Activated naive CD8-positive, alpha-beta T cell treated with anti-CD3 and anti-CD28 coated beads, Interleukin-2, amount 10 ng/mL, durations not matched to agents 7 days and 5 days (primary cell): Measurements from ENCODE around the gene ARL3. TPM values are rescaled to one million over a fixed set of nuclear protein-coding genes. Genes with fewer than 3 reads are reported as not detected.
A peak's percentile ranks its signal among the peaks of the same experiment; 100 is the strongest.

ENCODE experiments used
- ATAC-seq: fragments of 150-1000 bp; cut with Tn5 transposase; one replicate; pipeline ENCODE4 v1.10.0; 2021; ENCODE audit warnings: low read depth, moderate library complexity
- POLR2A ChIA-PET: fragments of 350-600 bp; sonication (Branson Sonifier 250); formaldehyde crosslinking; loops from one replicate; lab custom pipeline; 2021; ENCODE audit warnings: antibody characterized with exemption; lab: Charles Lee
- DNase-seq: peaks from one replicate; pipeline ENCODE4 v3.0.0; 2021
- H3K27ac Mint-ChIP-seq: one replicate; pipeline ENCODE4 v1.8.0; 2022; ENCODE audit warnings: mild to moderate bottlenecking, mixed read lengths
- H3K27me3 Mint-ChIP-seq: one replicate; pipeline ENCODE4 v1.8.0; 2022; ENCODE audit warnings: mild to moderate bottlenecking, moderate library complexity, mixed read lengths
- H3K36me3 Mint-ChIP-seq: one replicate; pipeline ENCODE4 v1.8.0; 2021; ENCODE audit warnings: mild to moderate bottlenecking, mixed read lengths
- H3K4me1 Mint-ChIP-seq: one replicate; pipeline ENCODE4 v1.8.0; 2021; ENCODE audit warnings: mixed read lengths
- H3K4me3 Mint-ChIP-seq: one replicate; pipeline ENCODE4 v1.8.0; 2022; ENCODE audit warnings: mild to moderate bottlenecking, moderate library complexity, mixed read lengths
- H3K9me3 Mint-ChIP-seq: one replicate; pipeline ENCODE4 v1.8.0; 2021; ENCODE audit warnings: mixed read lengths
- total RNA-seq, 2 experiments: library from RNA; stranded (reverse); gene quantifications; one replicate each; pipeline ENCODE4 v1.2.3, GENCODE V29; 2021

ARL3 gene
- total RNA-seq, 2 experiments from 2014 or later: 4.6 TPM

DNA sequence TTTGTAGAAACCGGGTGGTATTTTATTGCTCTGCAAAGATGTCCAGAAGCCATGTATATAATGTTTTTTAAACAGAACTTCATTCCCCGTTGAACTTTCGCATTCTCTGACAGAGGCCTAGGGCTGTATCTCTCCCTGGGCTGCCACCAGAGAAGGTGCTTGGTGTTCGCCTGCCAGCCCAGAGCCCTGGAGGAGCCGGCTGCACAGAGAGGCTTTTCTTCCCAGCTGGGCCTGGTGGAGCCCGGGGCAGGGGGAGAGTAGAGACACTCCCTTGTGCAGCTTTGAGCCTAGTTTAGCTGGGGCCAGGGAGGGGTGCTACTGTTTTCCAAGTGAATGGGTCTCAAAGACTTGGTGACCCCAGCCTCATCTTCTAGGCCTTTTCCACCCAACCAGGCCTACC lies 83.5 kb downstream of the ARL3 start:
- Mint-ChIP-seq H3K4me1 (peaks cover 44% of the 10 kb centered on the region), H3K4me3 (no peak overlapping the region), H3K9me3 (no peaks in the 10 kb centered on the region), H3K36me3 (no peaks in the 10 kb centered on the region), H3K27me3 (no peaks in the 10 kb centered on the region), H3K27ac (no peak overlapping the region)
- ATAC-seq (no peak), DNase-seq (no peak)
- POLR2A ChIA-PET: no interaction called here

DNA sequence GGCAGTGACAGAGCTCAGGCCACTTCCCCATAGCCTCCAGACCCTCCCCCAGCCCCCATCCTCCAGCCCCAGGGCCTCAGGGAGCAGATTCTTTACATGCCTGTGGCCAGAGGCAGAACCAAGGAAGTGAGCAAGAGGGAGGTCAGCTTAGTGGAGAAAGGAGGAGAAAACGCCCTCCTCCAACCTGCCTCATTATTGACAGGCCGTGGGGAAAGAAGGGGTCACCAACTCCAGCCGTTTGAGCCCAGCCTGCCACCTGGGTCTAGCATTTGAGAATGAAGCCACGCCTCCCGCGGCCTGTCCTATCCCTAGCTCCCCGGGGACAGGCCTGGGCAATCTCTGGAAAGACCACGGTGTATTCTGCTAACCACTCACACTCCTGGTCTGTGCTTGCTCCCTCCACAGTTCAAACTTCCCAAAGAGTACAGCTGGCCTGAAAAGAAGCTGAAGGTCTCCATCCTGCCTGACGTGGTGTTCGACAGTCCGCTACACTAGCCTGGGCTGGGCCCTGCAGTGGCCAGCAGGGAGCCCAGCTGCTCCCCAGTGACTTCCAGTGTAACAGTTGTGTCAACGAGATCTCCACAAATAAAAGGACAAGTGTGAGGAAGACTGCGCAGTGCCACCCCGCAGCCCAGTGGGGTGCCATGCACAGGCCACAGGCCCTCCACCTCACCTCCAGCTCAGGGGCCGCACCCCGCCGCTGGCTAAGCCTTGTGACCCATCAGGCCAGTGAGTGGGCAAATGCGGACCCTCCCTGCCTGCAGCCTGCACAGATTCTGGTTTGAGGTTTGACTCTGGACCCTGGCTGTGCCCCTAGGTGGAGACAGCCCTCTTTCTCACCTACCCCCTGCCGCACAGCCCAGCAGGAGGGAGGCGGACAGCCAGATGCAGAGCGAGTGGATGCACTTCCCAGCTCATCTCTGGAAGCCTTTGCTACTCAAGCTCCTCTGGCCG lies 84.3 kb downstream of the ARL3 start:
- peaks cover 37% of the 10 kb centered on the region for H3K4me1 Mint-ChIP-seq
- H3K27me3 Mint-ChIP-seq: no peaks in the 10 kb centered on the region
- no peaks in the 10 kb centered on the region for H3K36me3 Mint-ChIP-seq
- no peaks in the 10 kb centered on the region for H3K9me3 Mint-ChIP-seq
- DNase-seq (no peak), ATAC-seq (no peak)
- H3K27ac Mint-ChIP-seq: no peak overlapping the region
- POLR2A ChIA-PET: no interaction called here
- no peak overlapping the region for H3K4me3 Mint-ChIP-seq

DNA sequence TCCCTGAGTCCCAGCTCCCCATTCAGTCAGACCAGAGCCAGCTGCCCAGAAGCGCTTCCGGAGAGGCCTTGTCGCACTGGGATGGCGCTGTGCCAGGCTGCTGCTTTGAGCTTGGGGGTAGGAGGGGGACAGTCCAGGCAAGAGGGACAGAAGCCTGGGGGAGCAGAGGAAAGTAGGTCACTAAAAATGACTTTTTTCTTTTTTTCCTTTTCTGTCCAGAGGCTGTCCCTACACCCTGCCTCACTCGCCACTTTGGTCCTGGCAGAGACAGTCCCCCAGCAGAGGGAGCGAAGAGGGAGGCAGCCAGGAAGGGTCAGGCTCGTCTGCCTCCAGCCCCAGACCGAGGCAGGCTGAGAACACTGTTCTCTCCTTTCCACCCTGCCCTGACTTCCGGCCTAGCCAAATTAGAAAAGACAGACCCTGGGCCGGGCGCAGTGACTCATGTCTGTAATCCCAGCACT lies 85.7 kb downstream of the ARL3 start:
- no peak for ATAC-seq
- peaks cover 25% of the 10 kb centered on the region for H3K4me1 Mint-ChIP-seq
- H3K27ac Mint-ChIP-seq: peak overlapping the region; percentile 45
- H3K36me3 Mint-ChIP-seq: no peaks in the 10 kb centered on the region
- POLR2A ChIA-PET: interaction anchor here (1.1 kb wide), 1 partner anchor 126 kb away, joined by 3 read pairs; no protein-coding TSS in a partner anchor
- no peaks in the 10 kb centered on the region for H3K27me3 Mint-ChIP-seq
- no peak overlapping the region for H3K4me3 Mint-ChIP-seq
- no peak for DNase-seq
- no peaks in the 10 kb centered on the region for H3K9me3 Mint-ChIP-seq

DNA sequence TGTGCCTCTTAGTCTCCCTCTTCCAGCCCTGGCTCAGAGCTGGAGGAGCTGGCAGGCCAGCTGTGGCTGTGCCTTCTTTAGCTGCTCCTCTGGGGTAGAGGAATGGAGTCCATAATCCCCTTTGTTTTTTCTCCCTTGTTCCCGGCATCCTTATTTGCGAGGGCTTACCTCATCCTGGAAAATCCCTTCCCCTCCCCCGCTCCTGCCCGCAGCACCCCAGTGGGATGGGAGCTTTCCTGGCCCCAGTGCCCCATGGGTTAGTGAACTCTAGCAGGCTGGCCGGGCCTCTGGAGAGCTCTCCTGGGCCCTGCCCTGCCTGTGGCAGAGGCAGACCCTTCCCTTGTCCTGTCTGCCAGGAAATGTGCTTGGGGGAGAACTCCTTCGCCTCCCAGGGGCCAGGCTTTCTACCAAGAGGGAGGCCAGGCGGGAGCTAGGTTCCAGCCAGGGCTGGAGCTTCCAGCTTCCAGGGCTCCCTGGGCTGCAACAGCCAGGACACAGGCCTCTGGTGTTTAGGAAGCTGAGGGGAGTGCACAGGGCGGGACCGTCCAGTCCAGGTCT lies 86.4 kb downstream of the ARL3 start:
- DNase-seq (no peak), ATAC-seq (no peak)
- Mint-ChIP-seq H3K4me1 (peaks cover 23% of the 10 kb centered on the region), H3K27me3 (no peaks in the 10 kb centered on the region), H3K9me3 (no peaks in the 10 kb centered on the region), H3K4me3 (no peak overlapping the region), H3K36me3 (no peaks in the 10 kb centered on the region), H3K27ac (no peak overlapping the region)
- POLR2A ChIA-PET: interaction anchor here (1.1 kb wide), 1 partner anchor 127 kb away, joined by 3 read pairs; no protein-coding TSS in a partner anchor

DNA sequence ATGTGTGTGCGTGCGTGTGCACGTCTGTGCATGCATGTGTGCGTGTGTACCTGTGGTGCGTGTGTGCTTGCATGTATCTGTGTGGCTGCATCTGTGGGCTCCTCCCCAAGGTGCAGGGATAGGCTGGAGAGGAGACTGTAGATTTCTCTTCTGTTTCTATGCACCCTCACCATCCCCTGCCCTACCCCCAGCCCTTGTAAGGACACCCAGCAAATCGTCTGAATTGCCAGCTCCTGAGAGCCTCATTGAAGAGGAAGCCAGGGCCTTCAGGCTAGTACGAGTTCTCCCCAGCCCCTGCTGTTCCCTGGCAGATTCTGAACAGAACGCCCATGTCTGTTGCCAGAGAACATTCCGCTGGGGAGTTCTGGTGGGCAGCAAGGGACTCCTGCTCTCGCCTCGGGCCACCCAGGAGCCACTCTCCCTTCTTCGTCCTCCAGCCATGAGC lies 86.9 kb downstream of the ARL3 start:
- peaks cover 18% of the 10 kb centered on the region for H3K4me1 Mint-ChIP-seq
- no peaks in the 10 kb centered on the region for H3K27me3 Mint-ChIP-seq
- no peak overlapping the region for H3K27ac Mint-ChIP-seq
- POLR2A ChIA-PET: no interaction called here
- DNase-seq (no peak), ATAC-seq (no peak)
- H3K9me3 Mint-ChIP-seq: no peaks in the 10 kb centered on the region
- H3K36me3 Mint-ChIP-seq: no peaks in the 10 kb centered on the region
- no peak overlapping the region for H3K4me3 Mint-ChIP-seq

DNA sequence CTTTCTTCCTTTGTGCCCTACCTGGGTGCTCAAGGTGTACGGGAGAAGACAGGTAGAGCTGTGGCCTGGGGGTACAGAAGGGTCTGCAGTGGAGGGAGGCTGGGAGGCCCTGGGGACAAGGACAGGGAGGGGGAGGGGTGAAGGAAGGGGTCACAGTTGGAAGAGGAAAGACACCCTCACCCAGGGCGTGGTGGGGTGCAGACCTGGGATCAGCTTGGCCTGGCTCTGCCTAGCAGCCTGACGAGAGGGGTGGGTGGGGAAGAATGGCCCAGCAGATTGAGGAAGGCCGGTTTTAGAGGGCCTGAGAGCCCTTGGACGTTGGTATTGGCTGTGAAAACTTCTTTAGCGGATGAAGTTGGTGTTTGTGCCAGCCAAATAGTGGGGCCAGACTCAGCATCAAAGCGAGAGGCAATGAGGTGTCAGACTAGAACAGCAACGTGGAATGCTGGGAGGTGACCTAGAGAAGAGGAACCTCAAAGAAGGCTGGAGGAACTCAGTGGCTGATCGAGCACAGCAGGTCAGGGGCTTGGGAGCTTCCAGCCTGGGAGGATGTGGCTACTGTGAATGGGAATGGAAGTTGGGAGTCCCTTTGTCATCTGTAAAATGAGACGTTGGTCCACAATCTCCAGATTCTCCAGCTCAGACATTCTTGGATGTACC lies 88.0 kb downstream of the ARL3 start:
- Mint-ChIP-seq H3K36me3 (no peaks in the 10 kb centered on the region), H3K4me3 (no peak overlapping the region), H3K4me1 (peaks cover 11% of the 10 kb centered on the region), H3K27ac (no peak overlapping the region), H3K27me3 (no peaks in the 10 kb centered on the region), H3K9me3 (no peaks in the 10 kb centered on the region)
- POLR2A ChIA-PET: no interaction called here
- ATAC-seq: no peak
- DNase-seq: no peak

DNA sequence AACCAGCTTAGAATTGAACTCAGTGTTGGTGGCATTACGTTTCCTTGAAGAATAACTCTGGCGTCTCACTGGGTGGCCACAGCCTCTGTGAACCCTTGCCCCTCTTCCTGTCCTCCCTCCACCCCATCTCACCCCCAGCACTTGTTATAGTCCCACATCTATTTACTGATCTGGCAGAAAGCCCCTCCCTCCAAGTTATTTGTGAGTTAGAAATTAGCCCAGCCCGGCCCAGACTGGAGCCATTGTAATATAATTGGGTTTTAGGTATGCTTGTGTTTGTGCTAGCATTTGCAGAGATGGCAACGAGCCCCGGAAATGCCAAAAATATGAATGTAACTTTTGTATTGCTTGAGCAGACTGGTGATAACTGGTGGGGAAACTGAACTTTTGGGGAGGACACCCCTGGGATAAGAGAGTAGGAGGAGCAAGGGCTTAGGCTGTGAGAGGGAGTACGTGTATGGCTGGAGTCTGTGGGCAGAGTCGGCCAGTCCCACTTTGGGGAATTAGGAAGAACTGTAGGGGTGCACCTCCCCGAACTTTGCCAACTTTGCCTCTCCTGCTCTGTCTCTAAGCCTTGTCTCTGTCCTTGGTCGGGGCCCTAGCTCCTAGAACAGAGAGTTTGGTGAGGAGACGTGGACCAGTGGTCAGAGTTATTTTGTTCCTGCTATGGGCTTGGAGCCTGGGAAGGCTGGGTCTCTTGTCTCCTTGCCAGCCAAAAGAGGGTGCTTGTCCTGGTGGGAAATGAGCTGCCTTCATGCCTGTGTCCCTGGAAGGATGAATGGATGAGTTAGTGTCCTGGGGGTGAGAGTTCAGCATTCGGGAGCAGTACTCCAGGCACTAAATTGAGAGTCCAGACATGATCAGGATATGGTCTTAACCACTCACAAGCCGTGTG lies 89.2 kb downstream of the ARL3 start:
- no peaks in the 10 kb centered on the region for H3K27me3 Mint-ChIP-seq
- H3K36me3 Mint-ChIP-seq: no peaks in the 10 kb centered on the region
- H3K4me1 Mint-ChIP-seq: peaks cover 10% of the 10 kb centered on the region
- DNase-seq: no peak
- POLR2A ChIA-PET: no interaction called here
- H3K4me3 Mint-ChIP-seq: no peak overlapping the region
- H3K9me3 Mint-ChIP-seq: no peaks in the 10 kb centered on the region
- H3K27ac Mint-ChIP-seq: no peak overlapping the region
- no peak for ATAC-seq

DNA sequence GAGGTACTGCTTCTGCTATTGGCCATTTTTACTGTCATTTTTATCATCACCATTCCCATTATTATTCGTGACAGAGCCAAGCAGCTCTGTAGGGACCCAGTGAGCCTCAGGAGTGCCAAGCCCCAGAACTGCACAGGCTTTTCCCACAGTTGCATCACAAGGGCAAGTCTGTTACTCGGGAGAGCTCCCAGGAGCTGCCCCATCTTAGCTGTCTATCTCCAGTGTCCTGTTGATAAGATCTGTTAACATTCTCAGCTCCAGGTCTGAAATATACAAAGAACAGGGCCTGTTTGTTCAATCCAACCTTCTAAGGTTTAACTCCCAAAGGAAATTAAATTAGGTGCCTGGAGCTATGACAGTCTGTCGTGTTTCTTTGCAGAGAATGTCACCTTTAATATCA lies 90.1 kb downstream of the ARL3 start:
- POLR2A ChIA-PET: no interaction called here
- H3K4me3 Mint-ChIP-seq: no peak overlapping the region
- no peaks in the 10 kb centered on the region for H3K27me3 Mint-ChIP-seq
- no peak overlapping the region for H3K27ac Mint-ChIP-seq
- no peak for DNase-seq
- ATAC-seq: no peak
- H3K9me3 Mint-ChIP-seq: no peaks in the 10 kb centered on the region
- H3K4me1 Mint-ChIP-seq: peaks cover 10% of the 10 kb centered on the region
- H3K36me3 Mint-ChIP-seq: no peaks in the 10 kb centered on the region

Other genes with a start within 250 kb of the ARL3 start
- gene ACTR1A, start 211.7 kb downstream of the ARL3 start, total RNA-seq: 10 to 100 TPM; 64.8 to 67.6 TPM
- 10 to 100 TPM; 13.1 to 13.4 TPM for gene SUFU, start 210.4 kb downstream of the ARL3 start, total RNA-seq
- 10 to 100 TPM; 54.7 to 55.1 TPM for gene TRIM8, start 69.9 kb downstream of the ARL3 start, total RNA-seq
- gene SFXN2, start 239 bp upstream of the ARL3 start, total RNA-seq: 10 to 100 TPM; 19.4 to 21.1 TPM
- 10 to 100 TPM; 31.0 to 31.4 TPM for gene WBP1L, start 29.6 kb upstream of the ARL3 start, total RNA-seq
- gene CYP17A1, start 123.0 kb upstream of the ARL3 start, total RNA-seq: not detected
- 10 to 100 TPM; 11.2 to 12.6 TPM for gene BORCS7, start 139.9 kb upstream of the ARL3 start, total RNA-seq
- gene AS3MT, start 155.1 kb upstream of the ARL3 start, total RNA-seq: 1 to 10 TPM; 1.1 to 1.3 TPM
- gene CNNM2, start 203.9 kb upstream of the ARL3 start, total RNA-seq: 10 to 100 TPM; 10.9 to 12.3 TPM